Uterus (tissue), 2 donors: ENCODE results near the gene PKD2.

Experiments used
- CTCF ChIP-seq, 4 experiments: fragments of 200-600 bp in 2 of 4; fragments of 450-650 bp in 2 of 4; sonication (generic) in 2 of 4; IDR thresholded peaks; one replicate each; pipeline ENCODE4 v1.5.1; 2016 to 2019; ENCODE audit warnings: antibody characterized with exemption in 4 of 4, mild to moderate bottlenecking in 2 of 4, moderate library complexity in 1 of 4
- POLR2A ChIP-seq, 2 donors: fragments of 450-650 bp; IDR thresholded peaks; one replicate each; pipeline ENCODE4 v1.6.1; 2016; ENCODE audit warnings: antibody characterized with exemption in 2 of 2, mild to moderate bottlenecking in 1 of 2, moderate library complexity in 1 of 2

GRCh38 chr4:88035292-88035691 is 27.9 kb downstream of the PKD2 start:
- TF ChIP-seq CTCF (IDR thresholded peaks at IDR 0.05) (no peak), POLR2A (IDR thresholded peaks at IDR 0.05) (no peak)
